Activated effector memory CD4-positive, alpha-beta T cell treated with anti-CD3 and anti-CD28 coated beads, Interleukin-2, amount 50 U/mL, for 16 hours (primary cell): ENCODE measurements around the gene RASGRP3.

ENCODE experiments used
- DNase-seq: peaks from one replicate; pipeline ENCODE4 v3.0.0-alpha.2; 2020

RASGRP3 gene

DNA sequence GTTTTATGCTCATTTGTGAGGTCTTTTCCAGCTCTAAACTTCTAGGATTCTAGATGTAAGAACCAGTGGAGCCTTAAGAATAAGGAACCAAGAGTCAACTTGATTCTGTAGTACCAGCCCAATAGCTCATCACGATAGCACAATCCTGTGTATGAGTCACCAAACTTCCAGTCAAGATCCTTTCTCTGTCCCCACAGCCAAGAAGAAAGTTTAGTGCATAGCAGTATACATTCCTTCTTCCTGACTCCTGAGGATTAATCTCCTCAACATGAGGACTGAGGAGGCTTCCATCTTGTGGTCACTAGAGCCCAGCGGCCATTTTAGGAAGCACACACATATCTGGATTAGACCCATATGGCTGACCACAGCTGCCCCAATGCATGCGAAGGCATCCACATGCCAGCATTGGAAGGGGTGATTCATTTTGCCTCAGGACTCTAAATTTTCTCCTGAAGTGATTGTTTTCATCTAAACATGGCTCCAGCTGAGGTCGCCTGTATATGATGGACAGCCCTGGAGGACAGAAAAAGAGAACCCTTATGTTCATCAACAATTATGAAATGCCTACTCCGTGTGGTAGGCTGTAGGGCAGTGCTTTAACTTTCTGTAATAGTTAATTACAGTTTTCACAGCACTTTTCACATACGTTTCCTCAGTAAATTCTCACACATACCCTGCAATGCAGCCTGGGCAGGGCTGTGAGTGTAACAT, 53.5 kb downstream of the RASGRP3 start:
- DNase-seq, result no peak

GRCh38 chr2:33530690-33531548, 54.5 kb downstream of the RASGRP3 start:
- no peak for DNase-seq

DNA sequence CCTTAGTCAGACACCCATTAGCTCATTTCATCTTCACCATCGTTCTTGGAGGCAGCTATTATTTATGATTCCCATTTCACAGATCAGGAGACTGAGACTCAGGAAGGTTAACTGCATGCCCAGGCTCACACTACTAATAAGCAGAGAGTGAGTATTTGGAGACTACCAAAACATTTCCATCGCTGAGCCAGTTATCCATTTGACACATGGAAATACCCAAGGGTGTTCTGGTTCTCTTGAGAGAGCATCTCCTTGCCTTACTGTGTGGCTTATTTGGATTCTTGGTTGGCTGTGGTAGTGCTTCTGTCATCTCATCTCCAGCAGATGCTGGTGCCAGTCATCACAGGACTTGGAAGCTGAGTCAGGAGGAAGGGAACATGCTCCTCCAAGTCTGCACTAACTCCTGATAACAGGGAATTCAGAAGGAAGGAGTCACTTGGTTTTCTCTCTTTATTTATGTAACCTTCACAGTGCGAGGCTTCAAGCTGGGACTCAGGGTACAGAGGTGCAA, 55.2 kb downstream of the RASGRP3 start:
- no peak for DNase-seq

- DNase-seq, result no peak
Observed at GRCh38 chr2:33532146-33532545, 55.7 kb downstream of the RASGRP3 start.

DNA sequence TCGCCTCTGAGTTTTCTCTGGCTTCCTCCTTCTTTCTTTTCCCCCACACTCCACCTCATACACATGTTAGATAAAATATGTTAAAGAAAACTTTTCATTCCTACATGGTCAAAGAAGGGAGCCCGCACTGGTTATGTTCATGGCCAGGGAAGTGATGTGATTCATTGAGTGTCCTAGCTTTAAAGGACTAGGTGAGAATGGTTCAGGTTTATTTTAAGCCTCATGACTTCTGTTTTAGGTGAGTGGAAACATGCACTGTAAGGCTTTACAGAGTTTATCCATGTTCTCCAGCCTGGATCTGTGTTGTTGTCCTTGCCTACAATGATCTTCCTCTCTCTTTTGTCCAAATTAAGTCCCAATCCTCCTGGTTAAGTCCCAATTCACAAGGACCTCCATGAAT, 56.5 kb downstream of the RASGRP3 start:
- no peak for DNase-seq

- DNase-seq, result no peak
Observed at GRCh38 chr2:33535421-33535820, 59.0 kb downstream of the RASGRP3 start.

- no peak for DNase-seq
Observed at GRCh38 chr2:33541243-33541642, 64.8 kb downstream of the RASGRP3 start.

DNA sequence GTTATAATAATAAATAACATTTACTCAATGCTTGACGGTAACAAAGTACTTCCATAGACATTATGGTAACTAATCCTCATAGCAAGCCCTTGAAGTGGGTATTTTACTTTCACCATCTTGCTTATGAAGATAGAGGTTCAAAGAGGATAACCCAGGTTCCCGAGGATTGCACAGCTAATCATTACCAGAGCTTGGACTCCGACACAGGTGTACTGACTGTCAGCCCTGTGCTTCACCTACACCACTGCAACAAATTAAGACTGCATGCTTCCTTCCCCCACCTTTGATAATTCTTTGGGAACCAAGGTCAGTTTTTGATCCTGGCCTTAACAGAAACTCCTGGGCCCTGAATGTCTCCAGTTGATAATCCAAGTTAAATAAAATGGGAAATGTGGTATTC, 73.8 kb downstream of the RASGRP3 start:
- no peak for DNase-seq

- no peak for DNase-seq
Observed at GRCh38 chr2:33552758-33553461, 76.5 kb downstream of the RASGRP3 start.

GRCh38 chr2:33555681-33556080, 79.2 kb downstream of the RASGRP3 start:
- DNase-seq, result no peak

DNA sequence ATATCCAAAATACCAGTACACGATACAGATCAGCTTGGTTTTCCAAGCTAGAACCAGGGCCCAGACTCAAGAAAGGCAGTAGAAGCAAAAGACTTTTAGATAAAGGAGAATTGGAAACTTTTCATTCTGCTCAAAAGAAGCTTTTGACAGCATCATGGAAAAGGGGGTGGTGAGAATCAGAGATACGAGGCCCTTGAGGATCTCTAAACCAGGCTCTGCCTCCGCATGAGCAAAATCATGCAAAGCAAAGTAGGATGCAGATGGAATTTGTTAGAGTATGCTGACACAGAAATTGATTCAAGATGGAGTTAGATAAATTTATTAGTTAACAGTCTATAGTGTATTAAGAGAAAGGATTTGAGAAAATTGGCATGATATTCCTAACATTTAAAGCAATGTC, 82.9 kb downstream of the RASGRP3 start:
- DNase-seq, result no peak

- no peak for DNase-seq
Observed at GRCh38 chr2:33560017-33560416, 83.6 kb downstream of the RASGRP3 start.

- no peak for DNase-seq
Observed at GRCh38 chr2:33561872-33562271, 85.4 kb downstream of the RASGRP3 start.

GRCh38 chr2:33570681-33571080, 94.2 kb downstream of the RASGRP3 start:
- DNase-seq, result no peak

DNA sequence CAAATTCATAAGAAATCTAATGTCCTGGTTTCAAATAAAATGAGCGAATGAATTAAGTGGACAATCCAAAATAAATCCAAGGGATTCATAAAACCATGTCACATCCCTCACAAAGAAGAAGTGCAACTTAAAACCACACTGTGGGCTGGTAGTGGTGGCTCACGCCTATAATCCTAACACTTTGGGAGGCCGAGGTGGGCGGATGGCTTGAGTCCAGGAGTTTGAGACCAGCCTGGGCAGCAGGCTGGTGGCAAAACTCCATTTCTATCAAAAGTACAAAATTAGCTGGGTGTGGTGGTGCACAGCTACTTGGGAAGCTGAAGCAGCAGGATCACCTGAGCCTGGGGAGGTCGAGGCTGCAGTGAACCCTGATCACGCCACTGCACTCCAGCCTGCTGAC, 97.2 kb downstream of the RASGRP3 start:
- DNase-seq, result no peak

GRCh38 chr2:33577084-33577483, 100.6 kb downstream of the RASGRP3 start:
- no peak for DNase-seq

DNA sequence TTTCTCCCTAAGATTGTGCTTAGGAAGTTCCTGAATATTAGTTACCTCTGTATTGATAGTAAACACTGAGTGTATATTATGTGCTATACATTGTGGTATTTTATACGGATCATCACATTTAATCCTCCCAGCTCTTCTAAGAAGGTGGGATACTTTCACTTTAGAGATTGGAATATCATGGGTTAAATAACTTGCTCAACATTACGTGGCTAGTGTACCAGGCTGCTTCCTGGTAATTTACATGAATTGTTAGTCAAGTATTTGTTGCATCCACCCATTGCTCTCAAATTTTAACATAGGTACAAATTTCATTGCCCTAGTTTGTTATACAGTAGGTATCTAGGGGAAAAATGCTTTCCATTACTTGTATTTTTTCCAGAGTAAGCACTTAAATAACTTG, 101.2 kb downstream of the RASGRP3 start:
- no peak for DNase-seq

- DNase-seq, result no peak
Observed at GRCh38 chr2:33579227-33579626, 102.8 kb downstream of the RASGRP3 start.

DNA sequence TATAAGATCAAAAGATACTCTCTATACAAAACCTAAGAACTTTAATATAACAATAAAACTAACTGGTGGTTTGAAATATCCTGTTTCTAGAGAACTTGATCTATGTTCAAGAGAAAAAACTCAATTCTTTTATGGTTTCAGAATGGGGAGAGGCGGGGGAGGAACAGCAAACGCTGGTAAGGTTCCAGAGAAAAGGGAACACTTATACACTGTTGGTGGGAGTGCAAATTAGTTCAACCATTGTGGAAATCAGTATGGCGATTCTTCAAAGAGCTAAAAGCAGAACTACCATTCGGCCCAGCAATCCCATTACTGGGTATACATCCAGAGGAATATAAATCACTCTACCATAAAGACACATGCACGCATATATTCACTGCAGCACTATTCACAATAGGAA, 105.4 kb downstream of the RASGRP3 start:
- no peak for DNase-seq

- DNase-seq, result no peak
Observed at GRCh38 chr2:33583194-33583938, 106.9 kb downstream of the RASGRP3 start.

- DNase-seq, result no peak
Observed at GRCh38 chr2:33586766-33587165, 110.3 kb downstream of the RASGRP3 start.

DNA sequence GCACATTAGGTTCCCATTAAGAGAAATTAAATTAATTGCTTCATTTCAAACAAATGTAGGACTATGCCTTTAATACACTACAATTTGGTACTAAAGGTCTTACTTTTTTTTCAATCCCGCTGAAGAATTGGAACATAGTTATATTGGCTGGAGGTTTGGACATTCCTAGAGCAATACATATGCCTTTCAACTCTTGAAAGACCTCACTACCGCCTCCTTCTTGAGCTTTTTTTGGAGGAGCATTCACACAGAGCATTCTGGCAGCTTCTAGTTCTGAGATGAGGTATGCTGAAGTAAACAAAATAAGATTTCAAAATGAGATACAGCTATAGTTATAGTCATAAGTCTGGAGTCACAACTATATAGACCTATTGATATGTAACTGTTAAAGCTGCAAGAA, 111.8 kb downstream of the RASGRP3 start:
- no peak for DNase-seq

- no peak for DNase-seq
Observed at GRCh38 chr2:33589444-33589843, 113.0 kb downstream of the RASGRP3 start.
